HCT116 (cell line): ENCODE measurements around the gene ERC2. TPM values are rescaled to one million over a fixed set of nuclear protein-coding genes. Genes with fewer than 3 reads are reported as not detected.

Experiments used
- ATAC-seq: fragments of 200-7000 bp; cut with Tn5 transposase; 2 replicates; pipeline ENCODE4 v1.9.1; 2020; ENCODE audit warnings: mild to moderate bottlenecking, moderate library complexity
- BruUV-seq: library from RNA; stranded (reverse); fragments of 400-500 nt; replicated peaks from 2 replicates; lab custom pipeline; 2021; lab: Mats Ljungman, UMichigan
- CTCF ChIA-PET: fragments of 300-600 bp; sonication (Branson Sonifier 250); formaldehyde crosslinking; loops from one replicate; lab custom pipeline; 2021; ENCODE audit warnings: antibody characterized with exemption; lab: Charles Lee
- POLR2A ChIA-PET: fragments of 300-600, 350-600 bp; sonication (Branson Sonifier 250); formaldehyde crosslinking; loops from one replicate; lab custom pipeline; 2021; ENCODE audit warnings: antibody characterized with exemption; lab: Charles Lee
- RAD21 ChIA-PET, 2 experiments: fragments of 300-600 bp; sonication (Branson Sonifier 250); formaldehyde crosslinking; loops; one replicate each; lab custom pipeline; 2023; ENCODE audit warnings: low total read pairs in 2 of 2; ENCODE audit not compliant: uncharacterized antibody in 2 of 2, unreplicated experiment in 2 of 2, low non-redundant PET in 1 of 2; lab: Charles Lee
- DNase-seq: peaks from one replicate; pipeline ENCODE4 v3.0.0-alpha.2; 2010; ENCODE audit warnings: low read depth, low spot score
- H2AFZ ChIP-seq: fragments of 200-600 bp; shearing (Covaris generic), sonication (generic); 2 replicates; pipeline ENCODE4 v1.6.1; 2017; ENCODE audit warnings: low read depth, mixed run types, mixed read lengths, antibody characterized with exemption, low read length; ENCODE audit not compliant: poor library complexity, severe bottlenecking
- H3K27ac ChIP-seq: 2 replicates; pipeline ENCODE4 v1.5.1; 2012; ENCODE audit warnings: low read depth, low read length
- H3K27me3 ChIP-seq: fragments of 200-600 bp; sonication (generic); 2 replicates; pipeline ENCODE4 v1.6.1; 2016; ENCODE audit warnings: mixed run types, low read length, mixed read lengths; ENCODE audit not compliant: insufficient read depth
- H3K36me3 ChIP-seq, 2 experiments: fragments of 200-500 bp in 1 of 2; fragments of 200-600 bp in 1 of 2; sonication (Bioruptor generic) in 1 of 2; sonication (generic) in 1 of 2; 2 replicates each; pipeline versions ENCODE4 v1.5.1 to v1.6.1; 2014 to 2016; ENCODE audit warnings: low read length in 2 of 2, inconsistent platforms in 1 of 2, mixed read lengths in 1 of 2, mixed run types in 1 of 2; ENCODE audit not compliant: insufficient read depth in 2 of 2, control insufficient read depth in 1 of 2
- H3K4me1 ChIP-seq, 2 experiments: fragments of 200-600 bp in 1 of 2; sonication (generic) in 1 of 2; 2 replicates each; pipeline versions ENCODE4 v1.5.1 to v1.6.1; 2012 to 2017; ENCODE audit warnings: low read length in 2 of 2, inconsistent platforms in 1 of 2, mild to moderate bottlenecking in 1 of 2, mixed read lengths in 1 of 2, mixed run types in 1 of 2, moderate library complexity in 1 of 2; ENCODE audit not compliant: insufficient read depth in 2 of 2, control insufficient read depth in 1 of 2
- H3K4me2 ChIP-seq: fragments of 200-600 bp; sonication (generic); 2 replicates; pipeline ENCODE4 v1.6.1; 2017; ENCODE audit warnings: mixed run types, low read length, mixed read lengths
- H3K4me3 ChIP-seq, 2 experiments: fragments of 200-600 bp in 1 of 2; sonication (generic) in 1 of 2; replicated peaks in 1 of 2; 2 replicates each; pipeline ENCODE4 v1.5.1; 2011 to 2016; ENCODE audit warnings: low read length in 2 of 2, control low read depth in 1 of 2, low read depth in 1 of 2, mild to moderate bottlenecking in 1 of 2, mixed read lengths in 1 of 2, mixed run types in 1 of 2
- H3K79me2 ChIP-seq: fragments of 200-600 bp; sonication (generic); 2 replicates; pipeline ENCODE4 v1.6.1; 2017; ENCODE audit warnings: mild to moderate bottlenecking, mixed run types, low read length, moderate library complexity, mixed read lengths; ENCODE audit not compliant: insufficient read depth
- H3K9ac ChIP-seq: fragments of 200-600 bp; sonication (generic); 2 replicates; pipeline ENCODE4 v1.6.1; 2016; ENCODE audit warnings: low read length, mixed read lengths
- H3K9me2 ChIP-seq: fragments of 200-600 bp; sonication (generic), shearing (Covaris generic); 2 replicates; pipeline ENCODE4 v1.6.1; 2017; ENCODE audit warnings: mixed run types, mild to moderate bottlenecking, moderate library complexity; ENCODE audit not compliant: insufficient read depth
- H3K9me3 ChIP-seq, 2 experiments: fragments of 200-500 bp in 1 of 2; fragments of 200-600 bp in 1 of 2; sonication (Bioruptor generic) in 1 of 2; sonication (generic) in 1 of 2; 2 replicates each; pipeline ENCODE4 v1.6.1; 2014 to 2017; ENCODE audit warnings: low read length in 2 of 2, mixed read lengths in 2 of 2, inconsistent platforms in 1 of 2, low read depth in 1 of 2, mild to moderate bottlenecking in 1 of 2, mixed run types in 1 of 2, moderate library complexity in 1 of 2; ENCODE audit not compliant: control insufficient read depth in 1 of 2, insufficient read depth in 1 of 2
- H4K20me1 ChIP-seq: fragments of 200-600 bp; sonication (generic), shearing (Covaris generic); 2 replicates; pipeline ENCODE4 v1.6.1; 2017; ENCODE audit warnings: mixed run types, mild to moderate bottlenecking, moderate library complexity; ENCODE audit not compliant: insufficient read depth
- CBX3 ChIP-seq: IDR thresholded peaks from 2 replicates; pipeline ENCODE4 v1.6.1; 2012; ENCODE audit warnings: low read depth
- CTCF ChIP-seq, 3 experiments: fragments of 200-600 bp in 1 of 3; sonication (generic) in 1 of 3; IDR thresholded peaks in 2 of 3; conservative IDR thresholded peaks in 1 of 3; 2 replicates each; pipeline ENCODE4 v1.5.1; 2012 to 2017; ENCODE audit warnings: low read depth in 2 of 3, low read length in 2 of 3, antibody characterized with exemption in 1 of 3, borderline replicate concordance in 1 of 3, control low read depth in 1 of 3, mild to moderate bottlenecking in 1 of 3, mixed read lengths in 1 of 3, mixed run types in 1 of 3, moderate library complexity in 1 of 3; ENCODE audit not compliant: insufficient read depth in 1 of 3
- EGR1 ChIP-seq: IDR thresholded peaks from 2 replicates; pipeline ENCODE4 v1.6.1; 2012; ENCODE audit warnings: low read depth
- ELF1 ChIP-seq: IDR thresholded peaks from 2 replicates; pipeline ENCODE4 v1.6.1; 2012; ENCODE audit warnings: low read depth, borderline replicate concordance
- EZH2 ChIP-seq: fragments of 200-600 bp; sonication (generic); IDR thresholded peaks from 2 replicates; pipeline ENCODE4 v1.6.1; 2017; ENCODE audit warnings: antibody characterized with exemption, mixed run types
- EZH2phosphoT487 ChIP-seq: fragments of 200-600 bp; IDR thresholded peaks from 2 replicates; pipeline ENCODE4 v1.6.1; 2018; ENCODE audit warnings: antibody characterized with exemption, borderline replicate concordance
- FOSL1 ChIP-seq: IDR thresholded peaks from 2 replicates; pipeline ENCODE4 v1.6.1; 2012; ENCODE audit warnings: low read depth
- JUND ChIP-seq: IDR thresholded peaks from 2 replicates; pipeline ENCODE4 v1.6.1; 2012
- POLR2A ChIP-seq: IDR thresholded peaks from 2 replicates; pipeline ENCODE4 v1.7.0; 2011; ENCODE audit warnings: borderline replicate concordance; ENCODE audit not compliant: insufficient read depth, insufficient read length; ENCODE audit errors: extremely low read depth
- RAD21 ChIP-seq: IDR thresholded peaks from 2 replicates; pipeline ENCODE4 v1.6.1; 2012; ENCODE audit warnings: low read depth, mild to moderate bottlenecking
- REST ChIP-seq: IDR thresholded peaks from 2 replicates; pipeline ENCODE4 v1.6.1; 2012; ENCODE audit warnings: low read depth
- SIN3A ChIP-seq: IDR thresholded peaks from 2 replicates; pipeline ENCODE4 v1.6.1; 2012; ENCODE audit warnings: low read depth
- SP1 ChIP-seq: IDR thresholded peaks from 2 replicates; pipeline ENCODE4 v1.6.1; 2012; ENCODE audit warnings: low read depth
- SRF ChIP-seq: IDR thresholded peaks from 2 replicates; pipeline ENCODE4 v1.6.1; 2012; ENCODE audit warnings: low read depth
- TCF7L2 ChIP-seq: IDR thresholded peaks from 2 replicates; pipeline ENCODE4 v1.7.0; 2011; ENCODE audit warnings: borderline replicate concordance, inconsistent platforms; ENCODE audit not compliant: insufficient read depth, insufficient read length; ENCODE audit errors: extremely low read depth
- YY1 ChIP-seq: IDR thresholded peaks from 2 replicates; pipeline ENCODE4 v1.6.1; 2011; ENCODE audit warnings: low read length, low read depth, moderate library complexity, mild to moderate bottlenecking; ENCODE audit not compliant: insufficient replicate concordance; ENCODE audit errors: extremely low read depth
- ZFX ChIP-seq: fragments of 450-650 bp; IDR thresholded peaks from 2 replicates; pipeline ENCODE4 v1.6.1; 2017
- ZNF274 ChIP-seq: fragments of 200-500 bp; sonication (Bioruptor generic); IDR thresholded peaks from 2 replicates; pipeline ENCODE4 v1.6.1; 2014; ENCODE audit warnings: mild to moderate bottlenecking, low read depth, low read length, inconsistent platforms
- intact Hi-C: fragments of 100-400 bp; cut with micrococcal nuclease; formaldehyde crosslinking; loops from 2 replicates; pipeline ENCODE4 v1.10.0; 2022
- total RNA-seq: library from RNA; stranded (reverse); gene quantifications from one replicate; pipeline ENCODE4 v1.2.1, GENCODE V29; 2021; ENCODE audit not compliant: unreplicated experiment
- TF ChIP-seq, protein P1 (sequence below): IDR thresholded peaks from 2 replicates; pipeline ENCODE4 v1.6.1; 2012
- TF ChIP-seq, protein P2 (sequence below): IDR thresholded peaks from 2 replicates; pipeline ENCODE4 v1.6.1; 2012

The ERC2 gene
- total RNA-seq, 1 experiment from 2014 or later, result not detected

DNA sequence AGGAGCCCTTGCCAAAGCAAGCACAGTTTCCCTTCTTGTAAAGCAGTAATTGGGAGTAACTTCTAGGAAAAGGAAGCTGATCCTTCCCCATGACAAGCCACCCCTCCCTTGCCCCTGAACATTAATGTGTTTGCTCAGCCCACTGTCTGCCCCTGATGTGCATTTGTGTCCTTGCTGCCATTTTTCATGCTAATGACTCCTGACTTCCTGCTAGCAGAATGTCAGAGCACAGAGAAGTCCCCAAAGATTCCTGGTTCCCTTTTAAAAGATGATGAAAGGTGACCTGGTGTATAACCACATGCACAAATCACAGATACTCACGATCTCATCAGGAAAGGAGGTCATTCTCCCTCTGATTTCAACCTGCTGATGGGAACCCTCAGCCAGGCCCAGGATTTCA is 936.9 kb downstream of the ERC2 start:
- no peak overlapping the region for H2AFZ ChIP-seq
- no peak overlapping the region for H3K27ac ChIP-seq
- DNase-seq (no peak), ATAC-seq (no peak)
- H3K4me1 ChIP-seq, result no peaks in the 10 kb centered on the region
- no peaks in the 10 kb centered on the region for H4K20me1 ChIP-seq
- no TSS peak for BruUV-seq
- H3K36me3 ChIP-seq, result no peaks in the 10 kb centered on the region
- no peak overlapping the region for H3K4me3 ChIP-seq
- intact Hi-C loops, result no loop called here
- no peaks in the 10 kb centered on the region for H3K9me2 ChIP-seq
- no peak overlapping the region for H3K9ac ChIP-seq
- no peaks in the 10 kb centered on the region for H3K79me2 ChIP-seq
- H3K4me2 ChIP-seq, result no peak overlapping the region
- H3K9me3 ChIP-seq, result peaks cover 0 to 5% of the 10 kb centered on the region in 2 experiments; a peak in 2 of 4 replicates
- CTCF ChIA-PET, result no interaction called here
- POLR2A ChIA-PET, result no interaction called here
- RAD21 ChIA-PET, result no interaction called here
- H3K27me3 ChIP-seq, result no peaks in the 10 kb centered on the region
- no peak for TF ChIP-seq EGR1
- no peak for TF ChIP-seq EZH2
- no peak for TF ChIP-seq FOSL1
- TF ChIP-seq CBX3, result no peak
- TF ChIP-seq, protein P1, sequence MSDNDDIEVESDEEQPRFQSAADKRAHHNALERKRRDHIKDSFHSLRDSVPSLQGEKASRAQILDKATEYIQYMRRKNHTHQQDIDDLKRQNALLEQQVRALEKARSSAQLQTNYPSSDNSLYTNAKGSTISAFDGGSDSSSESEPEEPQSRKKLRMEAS, result no peak
- no peak for TF ChIP-seq RAD21
- TF ChIP-seq SRF, result no peak
- no peak for TF ChIP-seq ELF1
- TF ChIP-seq JUND, result no peak
- no peak for TF ChIP-seq ZFX
- no peak for TF ChIP-seq SP1
- no peak for TF ChIP-seq SIN3A
- TF ChIP-seq POLR2A, result no peak
- TF ChIP-seq REST, result no peak
- no peak for TF ChIP-seq EZH2phosphoT487
- TF ChIP-seq, protein P2, sequence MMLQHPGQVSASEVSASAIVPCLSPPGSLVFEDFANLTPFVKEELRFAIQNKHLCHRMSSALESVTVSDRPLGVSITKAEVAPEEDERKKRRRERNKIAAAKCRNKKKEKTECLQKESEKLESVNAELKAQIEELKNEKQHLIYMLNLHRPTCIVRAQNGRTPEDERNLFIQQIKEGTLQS, result no peak
- TF ChIP-seq CTCF (IDR thresholded peaks at IDR 0.05 in 2 of 3, conservative IDR thresholded peaks at IDR 0.05 in 1 of 3; ENCODE audit: borderline replicate concordance in 1 of 3, insufficient read depth in 1 of 3, low read depth in 2 of 3, low read length in 2 of 3), result no peak
- no peak for TF ChIP-seq ZNF274
- TF ChIP-seq YY1, result no peak
- TF ChIP-seq TCF7L2, result no peak
